Mucosa of rectum (tissue), 2 donors: ENCODE data around the gene TMPRSS3.

ENCODE experiments used
- H3K27ac ChIP-seq, 2 donors: one replicate each; pipeline ENCODE4 v1.7.0; 2013; ENCODE audit warnings: inconsistent platforms in 2 of 2, low read depth in 2 of 2, low read length in 2 of 2
- H3K27me3 ChIP-seq, 2 donors: one replicate each; pipeline ENCODE4 v1.7.0; 2013; ENCODE audit warnings: low read length in 2 of 2; ENCODE audit not compliant: control insufficient read depth in 2 of 2, insufficient read depth in 2 of 2
- H3K36me3 ChIP-seq, 2 donors: one replicate each; pipeline ENCODE4 v1.7.0; 2013; ENCODE audit warnings: low read length in 2 of 2; ENCODE audit not compliant: control insufficient read depth in 2 of 2, insufficient read depth in 2 of 2
- H3K4me1 ChIP-seq, 2 donors: one replicate each; pipeline ENCODE4 v1.7.0; 2013; ENCODE audit warnings: low read length in 2 of 2, mild to moderate bottlenecking in 1 of 2; ENCODE audit not compliant: control insufficient read depth in 2 of 2, insufficient read depth in 2 of 2
- H3K4me3 ChIP-seq, 2 donors: one replicate each; pipeline ENCODE4 v1.7.0; 2013; ENCODE audit warnings: low read length in 2 of 2
- H3K9ac ChIP-seq, 2 donors: one replicate each; pipeline ENCODE4 v1.7.0; 2013; ENCODE audit warnings: low read length in 2 of 2, low read depth in 1 of 2, mild to moderate bottlenecking in 1 of 2
- H3K9me3 ChIP-seq, 2 donors: one replicate each; pipeline ENCODE4 v1.7.0; 2013; ENCODE audit warnings: low read length in 2 of 2; ENCODE audit not compliant: control insufficient read depth in 2 of 2
- donor health status: healthy.
- donor health status: Normal muscosa, but diverticular disease.

TMPRSS3 gene

DNA sequence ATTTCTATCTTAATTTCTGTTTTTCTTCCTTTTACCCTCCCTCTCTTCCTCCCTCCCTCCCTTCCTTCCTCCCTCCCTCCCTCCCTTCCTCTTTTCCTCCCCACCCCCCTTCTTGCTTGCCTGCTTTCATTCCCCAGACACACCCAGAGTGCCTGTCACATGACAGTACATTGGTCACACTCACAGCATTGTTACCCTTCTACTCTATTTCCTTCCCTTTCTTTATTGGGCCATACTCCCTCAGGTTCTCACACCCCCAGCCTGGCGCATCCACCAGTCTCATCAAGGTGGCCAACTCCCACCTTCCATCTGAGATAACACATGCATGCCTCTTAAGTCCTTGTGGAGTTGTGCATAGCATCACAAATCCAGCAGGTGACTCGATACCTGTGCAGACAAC is 10.9 kb downstream of the TMPRSS3 start:
- Histone ChIP-seq H3K27me3 (no peaks in the 10 kb centered on the region), H3K36me3 (no peaks in the 10 kb centered on the region), H3K27ac (peak overlapping the region; percentile 46 to 85), H3K4me1 (peaks cover 21 to 35% of the 10 kb centered on the region in 2 donors), H3K9me3 (peaks cover 0 to 4% of the 10 kb centered on the region in 2 donors), H3K4me3 (no peak overlapping the region), H3K9ac (no peak overlapping the region)

- H3K27ac ChIP-seq = peak overlapping the region; percentile 72 to 85
- H3K4me3 ChIP-seq = no peak overlapping the region
- peaks cover 0 to 4% of the 10 kb centered on the region in 2 donors for H3K9me3 ChIP-seq
- peaks cover 16 to 30% of the 10 kb centered on the region in 2 donors for H3K4me1 ChIP-seq
- peak overlapping the region in 1 of 2 donors; percentile 50 for H3K9ac ChIP-seq
- no peaks in the 10 kb centered on the region for H3K36me3 ChIP-seq
- no peaks in the 10 kb centered on the region for H3K27me3 ChIP-seq
Measured at GRCh38 chr21:42384156-42384945, 11.5 kb downstream of the TMPRSS3 start.

- no peaks in the 10 kb centered on the region for H3K27me3 ChIP-seq
- H3K9ac ChIP-seq = peak overlapping the region in 1 of 2 donors; percentile 50
- H3K4me3 ChIP-seq = no peak overlapping the region
- peaks cover 11 to 29% of the 10 kb centered on the region in 2 donors for H3K4me1 ChIP-seq
- H3K9me3 ChIP-seq = peaks cover 0 to 4% of the 10 kb centered on the region in 2 donors
- H3K36me3 ChIP-seq = no peaks in the 10 kb centered on the region
- peak overlapping the region; percentile 45 to 72 for H3K27ac ChIP-seq
Measured at GRCh38 chr21:42383331-42383730, 12.5 kb downstream of the TMPRSS3 start.

GRCh38 chr21:42382915-42383314 is 12.9 kb downstream of the TMPRSS3 start:
- Histone ChIP-seq H3K36me3 (no peaks in the 10 kb centered on the region), H3K4me1 (peaks cover 11 to 31% of the 10 kb centered on the region in 2 donors), H3K9ac (no peak overlapping the region), H3K27ac (no peak overlapping the region), H3K9me3 (peaks cover 0 to 4% of the 10 kb centered on the region in 2 donors), H3K27me3 (no peaks in the 10 kb centered on the region), H3K4me3 (no peak overlapping the region)

DNA sequence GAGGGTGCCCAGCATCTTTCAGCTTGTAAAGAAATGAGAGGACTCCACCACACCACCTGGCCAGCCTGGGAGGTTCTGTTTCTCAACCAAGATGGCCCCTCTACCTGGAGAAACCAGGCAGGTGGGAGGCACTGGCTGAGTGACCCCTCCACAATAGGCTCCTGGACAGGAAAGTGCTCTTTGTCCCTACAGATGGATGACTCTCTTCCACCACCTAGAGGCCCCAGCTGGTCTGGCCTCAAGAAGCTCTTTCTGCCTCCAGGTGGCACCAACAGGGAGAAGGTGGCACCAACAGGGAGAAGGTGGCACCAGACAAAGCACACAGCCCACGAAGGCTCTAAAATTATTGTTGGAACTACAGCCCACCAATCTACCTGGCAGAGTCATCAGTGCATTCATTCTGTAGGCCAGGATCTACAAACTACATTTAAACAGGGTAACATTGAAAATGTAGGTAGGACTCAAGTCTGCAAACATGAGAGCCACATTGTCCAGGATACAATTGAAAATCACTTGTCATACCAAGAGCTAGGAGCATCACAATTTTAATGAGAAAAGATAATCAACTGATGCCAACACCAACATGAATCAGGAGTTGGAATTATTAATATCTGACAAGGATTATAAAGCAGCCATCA is 14.4 kb downstream of the TMPRSS3 start:
- Histone ChIP-seq H3K9me3 (peaks cover 0 to 4% of the 10 kb centered on the region in 2 donors), H3K9ac (no peak overlapping the region), H3K27ac (no peak overlapping the region), H3K4me3 (no peak overlapping the region), H3K4me1 (peaks cover 14 to 39% of the 10 kb centered on the region in 2 donors), H3K36me3 (no peaks in the 10 kb centered on the region), H3K27me3 (peaks cover 0 to 3% of the 10 kb centered on the region in 2 donors)

DNA sequence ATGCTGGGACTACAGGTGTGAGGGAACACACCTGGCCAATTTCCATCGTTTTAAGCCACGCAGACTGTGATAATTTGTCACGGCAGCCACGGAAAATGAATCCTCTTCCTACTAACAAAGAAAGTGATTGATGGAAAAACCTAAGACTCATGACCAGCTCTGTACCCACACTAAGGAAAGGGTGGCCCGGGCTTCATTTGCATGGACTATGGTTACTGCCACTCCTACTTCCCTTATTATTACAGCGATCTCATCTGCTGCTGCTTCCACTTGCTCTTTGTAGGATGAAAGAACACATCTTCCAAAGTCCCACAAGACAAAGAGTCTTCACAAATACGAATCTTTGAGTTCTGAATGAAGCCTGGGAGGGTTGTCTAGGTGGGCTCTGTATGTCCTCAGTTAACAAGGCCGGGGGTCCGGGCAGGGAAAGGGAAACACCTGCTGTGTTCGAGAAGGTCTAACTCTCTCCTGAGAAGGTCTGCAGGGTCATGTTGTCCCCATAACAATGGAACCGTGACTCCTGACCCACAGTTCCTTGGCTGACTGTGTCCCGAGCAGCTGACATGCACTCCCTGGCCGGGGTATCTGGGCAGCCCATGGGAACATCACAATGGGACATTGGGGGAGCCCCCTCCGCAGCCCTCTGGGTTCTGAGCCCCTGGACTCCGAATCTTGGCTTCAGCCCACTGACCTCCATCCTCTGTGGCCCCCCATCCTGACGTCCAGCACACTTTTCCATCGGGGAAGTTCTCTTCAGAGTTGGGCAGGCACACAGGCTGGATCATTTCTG is 16.2 kb downstream of the TMPRSS3 start:
- H3K27ac ChIP-seq = no peak overlapping the region
- peaks cover 0 to 4% of the 10 kb centered on the region in 2 donors for H3K9me3 ChIP-seq
- no peak overlapping the region for H3K9ac ChIP-seq
- peaks cover 22 to 32% of the 10 kb centered on the region in 2 donors for H3K4me1 ChIP-seq
- H3K36me3 ChIP-seq = no peaks in the 10 kb centered on the region
- peaks cover 0 to 3% of the 10 kb centered on the region in 2 donors for H3K27me3 ChIP-seq
- H3K4me3 ChIP-seq = no peak overlapping the region

DNA sequence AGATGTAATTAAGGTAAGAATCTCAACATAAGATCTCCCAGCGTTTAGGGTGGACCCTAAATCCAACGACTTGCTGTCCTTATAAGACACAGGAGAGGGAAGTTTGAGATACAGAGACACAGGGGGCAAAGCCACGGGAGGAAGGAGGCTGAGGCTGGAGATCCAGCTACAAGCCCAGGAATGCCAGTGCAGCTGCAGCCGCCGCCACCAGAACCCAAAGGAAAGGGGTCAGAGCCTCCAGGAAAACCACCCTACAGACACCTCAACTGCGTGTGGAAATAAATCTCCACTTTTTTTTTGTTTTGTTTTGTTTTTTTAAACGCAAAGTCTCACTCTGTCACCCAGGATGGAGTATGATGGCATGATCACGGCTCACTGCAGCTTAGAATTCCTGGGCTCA is 17.4 kb downstream of the TMPRSS3 start:
- peaks cover 0 to 3% of the 10 kb centered on the region in 2 donors for H3K27me3 ChIP-seq
- no peak overlapping the region for H3K9ac ChIP-seq
- H3K4me1 ChIP-seq = peaks cover 20 to 21% of the 10 kb centered on the region in 2 donors
- H3K27ac ChIP-seq = no peak overlapping the region
- H3K36me3 ChIP-seq = no peaks in the 10 kb centered on the region
- H3K9me3 ChIP-seq = peaks cover 0 to 4% of the 10 kb centered on the region in 2 donors
- no peak overlapping the region for H3K4me3 ChIP-seq

- Histone ChIP-seq H3K36me3 (no peaks in the 10 kb centered on the region), H3K27me3 (peaks cover 0 to 3% of the 10 kb centered on the region in 2 donors), H3K9ac (no peak overlapping the region), H3K27ac (no peak overlapping the region), H3K9me3 (peaks cover 0 to 4% of the 10 kb centered on the region in 2 donors), H3K4me3 (no peak overlapping the region), H3K4me1 (peaks cover 20% of the 10 kb centered on the region in 2 donors)
Measured at GRCh38 chr21:42377951-42378340, 17.9 kb downstream of the TMPRSS3 start.

DNA sequence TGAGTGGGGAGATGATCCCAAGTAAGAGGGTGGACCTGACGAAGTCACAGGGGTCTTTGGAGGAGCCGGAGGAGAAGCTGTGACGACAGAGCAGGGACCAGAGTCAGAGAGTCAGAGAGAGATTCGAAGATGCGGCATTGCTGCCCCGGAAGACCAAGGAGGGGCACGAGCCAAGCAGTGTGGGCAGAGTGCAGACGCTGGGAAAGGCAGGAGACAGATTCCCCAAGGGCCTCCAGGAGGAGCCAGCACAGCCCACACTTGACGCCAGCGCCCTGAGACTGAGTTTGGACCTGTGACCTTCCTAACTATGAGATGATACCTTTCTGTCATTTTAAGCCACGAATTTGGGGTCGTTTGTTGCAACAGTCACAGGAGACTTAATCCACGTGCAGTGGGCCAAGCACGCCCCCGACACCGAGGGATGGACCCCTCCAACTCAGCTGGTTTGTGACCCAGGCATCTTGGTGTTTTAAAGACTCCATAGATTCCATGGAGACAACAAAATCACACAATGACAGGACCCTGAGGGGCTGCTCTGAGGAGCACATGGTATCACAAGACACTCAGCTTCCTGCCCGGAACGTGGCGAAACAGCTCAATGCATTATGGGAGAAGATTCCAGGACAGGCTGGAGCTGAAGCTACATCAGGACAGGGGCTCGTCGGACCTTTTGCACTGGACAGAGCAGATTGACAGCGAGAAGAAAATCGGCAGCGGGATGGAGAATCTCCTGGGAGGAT is 18.5 kb downstream of the TMPRSS3 start:
- Histone ChIP-seq H3K36me3 (no peaks in the 10 kb centered on the region), H3K9ac (peak overlapping the region in 1 of 2 donors; percentile 77), H3K9me3 (peaks cover 0 to 4% of the 10 kb centered on the region in 2 donors), H3K4me3 (peak overlapping the region; percentile 52 to 62), H3K27ac (peak overlapping the region in 1 of 2 donors; percentile 88), H3K4me1 (peaks cover 20% of the 10 kb centered on the region in 2 donors), H3K27me3 (peaks cover 0 to 3% of the 10 kb centered on the region in 2 donors)
